Measurements from ENCODE around the gene KLHDC10. TPM values are rescaled to one million over a fixed set of nuclear protein-coding genes. Genes with fewer than 3 reads are reported as not detected.

The KLHDC10 gene
- total RNA-seq = 10 to 100 TPM; 12.8 to 14.3 TPM

- intact Hi-C loops (cut with micrococcal nuclease) = loop anchor here (10.0 kb wide), 1 partner anchor 135 kb away; the partner anchor contains the start of genes SSMEM1 and TMEM209
- ATAC-seq = peak; percentile 98
- CTCF ChIA-PET = interaction anchor here (1.1 to 7.5 kb wide), 8 partner anchors 9 to 688 kb away, joined by 3 to 62 read pairs (median 5); partner anchors contain the start of gene TMEM209
- Mint-ChIP-seq H3K36me3 (ENCODE audit: low read depth) (no peaks in the 10 kb centered on the region), H3K4me3 (peak within 1 kb of the TSS; percentile 92), H3K9me3 (no peaks in the 10 kb centered on the region), H3K27me3 (no peaks in the 10 kb centered on the region), H3K27ac (peak within 1 kb of the TSS; percentile 88), H3K4me1 (ENCODE audit: low read depth) (peaks cover 35% of the 10 kb centered on the region)
- POLR2A ChIA-PET = interaction anchor here (1.0 kb wide), 2 partner anchors 19 to 134 kb away, joined by 3 read pairs; no protein-coding TSS in a partner anchor
- TF ChIP-seq CTCF (IDR thresholded peaks at IDR 0.05) = no peak
- peak; percentile 98 for DNase-seq
These were observed at the start of gene KLHDC10 for GRCh38 chr7:130069978-130070860. TSS of gene KLHDC10 (plus strand) at chr7:130070534. CDS start at chr7:130070644, 110 bp downstream.

- DNase-seq (no peak), ATAC-seq (no peak)
- POLR2A ChIA-PET = no interaction called here
- Mint-ChIP-seq H3K4me3 (no peak overlapping the region), H3K9me3 (no peaks in the 10 kb centered on the region), H3K4me1 (ENCODE audit: low read depth) (no peaks in the 10 kb centered on the region), H3K36me3 (ENCODE audit: low read depth) (peaks cover 29% of the 10 kb centered on the region), H3K27me3 (no peaks in the 10 kb centered on the region), H3K27ac (no peak overlapping the region)
- CTCF ChIA-PET = interaction anchor here (0.6 kb wide), 1 partner anchor 447 kb away, joined by 3 read pairs; no protein-coding TSS in a partner anchor
- TF ChIP-seq CTCF (IDR thresholded peaks at IDR 0.05) = no peak
- intact Hi-C loops (cut with micrococcal nuclease) = no loop called here
These were observed 49.1 kb upstream of the KLHDC10 start for GRCh38 chr7:130021105-130021834.

- H3K4me3 Mint-ChIP-seq = no peak overlapping the region
- H3K27me3 Mint-ChIP-seq = no peaks in the 10 kb centered on the region
- ChIA-PET POLR2A (interaction anchor here (0.5 to 1.2 kb wide), 2 partner anchors 8 to 166 kb away, joined by 3 read pairs; no protein-coding TSS in a partner anchor), CTCF (interaction anchor here (1.4 kb wide), 1 partner anchor 193 kb away, joined by 5 read pairs; no protein-coding TSS in a partner anchor)
- no peak for DNase-seq
- H3K27ac Mint-ChIP-seq = no peak overlapping the region
- no peaks in the 10 kb centered on the region for H3K9me3 Mint-ChIP-seq
- intact Hi-C loops (cut with micrococcal nuclease) = no loop called here
- peaks cover 33% of the 10 kb centered on the region for H3K36me3 Mint-ChIP-seq (ENCODE audit: low read depth)
- no peak for TF ChIP-seq CTCF (IDR thresholded peaks at IDR 0.05)
- H3K4me1 Mint-ChIP-seq (ENCODE audit: low read depth) = no peaks in the 10 kb centered on the region
- ATAC-seq = no peak
These were observed 48.2 kb upstream of the KLHDC10 start for GRCh38 chr7:130022115-130022514.

GRCh38 chr7:130022623-130023175, 47.6 kb upstream of the KLHDC10 start:
- CTCF ChIA-PET = interaction anchor here (0.6 to 1.4 kb wide), 2 partner anchors 11 to 193 kb away, joined by 3 to 5 read pairs; no protein-coding TSS in a partner anchor
- no peak overlapping the region for H3K27ac Mint-ChIP-seq
- intact Hi-C loops (cut with micrococcal nuclease) = no loop called here
- no peak for TF ChIP-seq CTCF (IDR thresholded peaks at IDR 0.05)
- ATAC-seq (no peak), DNase-seq (no peak)
- no peaks in the 10 kb centered on the region for H3K27me3 Mint-ChIP-seq
- no peaks in the 10 kb centered on the region for H3K4me1 Mint-ChIP-seq (ENCODE audit: low read depth)
- H3K9me3 Mint-ChIP-seq = no peaks in the 10 kb centered on the region
- no peak overlapping the region for H3K4me3 Mint-ChIP-seq
- H3K36me3 Mint-ChIP-seq (ENCODE audit: low read depth) = peaks cover 34% of the 10 kb centered on the region
- POLR2A ChIA-PET = interaction anchor here (0.5 to 1.2 kb wide), 2 partner anchors 9 to 167 kb away, joined by 3 read pairs; no protein-coding TSS in a partner anchor
